Right ventricle myocardium superior (tissue), 1 donor: Measurements from ENCODE around the gene WBP1L. TPM values are rescaled to one million over a fixed set of nuclear protein-coding genes. Genes with fewer than 3 reads are reported as not detected.
"Not testable (repeated sequence)": the region's sequence is repeated elsewhere in the genome, so short reads cannot be mapped to it uniquely, and the experiment has no call there.

ENCODE experiments used
- ATAC-seq: fragments of 200-7000 bp; cut with Tn5 transposase; one replicate; pipeline ENCODE4 v1.9.1; 2020; ENCODE audit warnings: mild to moderate bottlenecking; ENCODE audit not compliant: poor library complexity
- DNase-seq: peaks from one replicate; pipeline ENCODE4 v3.0.0-alpha.2; 2020
- intact Hi-C: fragments of 100-400 bp; cut with DNase I; formaldehyde crosslinking; loops from one replicate; pipeline ENCODE4 v1.11.2; 2022
- long read RNA-seq: library from polyadenylated mRNA; unstranded; transcript quantifications from one replicate; pipeline ENCODE4 v2.0.0, GENCODE V29; 2021
- total RNA-seq: library from RNA; stranded (reverse); fragmentation: NEBNext Ultra II Directional; extraction: Animal tissue kit (Norgen Biotek cat#: 25700); gene quantifications from one replicate; pipeline ENCODE4 v1.2.1, GENCODE V29; 2021
- donor health status: DM: no; HTN: yes; CAD: no; lungs with severe emphysema.

Gene WBP1L
- 19.7 TPM for total RNA-seq
- long read RNA-seq, full-length matches to known transcripts: 12 of 25 reads
- long read RNA-seq, partial matches to known transcripts: 10 of 25 reads
- long read RNA-seq, other reads (novel, unspliced or antisense): 3 of 25 reads

DNA sequence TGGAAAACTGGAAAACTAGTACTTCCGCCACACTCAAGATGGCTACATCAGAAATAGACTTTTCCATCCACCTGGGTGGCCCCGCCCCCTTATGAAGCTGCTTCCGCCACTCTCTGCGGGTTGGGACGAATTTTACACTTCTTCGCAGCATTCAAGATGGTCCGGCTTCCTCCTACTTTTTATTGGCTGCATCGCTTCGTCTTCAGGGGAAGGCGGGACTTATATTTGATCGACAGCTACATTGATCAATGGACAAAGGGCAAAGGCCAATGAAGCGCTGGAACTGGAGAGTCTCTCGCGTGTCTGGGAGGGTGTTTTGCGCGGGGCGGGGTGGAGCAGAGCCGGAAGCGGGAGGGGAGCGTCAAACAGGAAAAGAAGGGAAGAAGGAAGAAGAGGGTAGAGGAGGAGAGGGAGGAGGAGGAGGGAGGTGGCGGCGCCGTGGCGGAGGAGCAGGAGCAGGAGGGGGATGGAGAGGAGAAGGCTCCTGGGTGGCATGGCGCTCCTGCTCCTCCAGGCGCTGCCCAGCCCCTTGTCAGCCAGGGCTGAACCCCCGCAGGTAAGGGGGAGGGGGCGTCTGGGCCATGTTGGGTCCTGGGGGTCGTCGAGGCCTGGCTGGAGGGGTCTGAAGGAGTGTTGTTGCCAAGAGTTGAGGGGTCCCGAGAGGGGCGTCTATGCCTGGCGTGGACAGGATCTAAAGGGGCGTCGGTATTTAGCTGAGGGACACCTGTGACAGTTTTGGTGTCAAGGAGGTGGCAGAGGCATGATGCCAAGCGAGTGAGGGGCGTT is at the start of gene WBP1L:
WBP1L (plus strand) TSS at position 361 of the 786 bp plus-strand sequence; CDS start at position 467, 106 bp downstream.
- DNase-seq: peak; percentile 96
- intact Hi-C loops: no loop called here
- ATAC-seq: peak; percentile 98

DNA sequence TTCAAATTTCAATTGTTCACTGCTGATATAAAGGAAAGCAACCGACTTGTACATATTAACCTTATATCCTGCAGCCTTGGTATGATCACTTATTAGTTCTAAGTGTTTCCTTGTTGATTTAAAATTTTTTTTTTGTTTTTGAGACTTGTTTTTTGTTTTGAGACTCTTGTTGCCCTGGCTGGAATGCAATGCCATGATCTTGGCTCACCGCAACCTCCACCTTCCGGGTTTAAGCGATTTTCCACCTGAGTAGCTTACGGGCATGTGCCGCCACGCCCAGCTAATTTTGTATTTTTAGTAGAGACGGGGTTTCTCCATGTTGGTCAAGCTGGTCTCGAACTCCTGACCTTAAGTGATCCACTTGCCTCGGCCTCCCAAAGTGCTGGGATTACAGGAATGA is 48.3 kb upstream of the WBP1L start:
- ATAC-seq, intact Hi-C loops, DNase-seq: not testable (repeated sequence)

DNA sequence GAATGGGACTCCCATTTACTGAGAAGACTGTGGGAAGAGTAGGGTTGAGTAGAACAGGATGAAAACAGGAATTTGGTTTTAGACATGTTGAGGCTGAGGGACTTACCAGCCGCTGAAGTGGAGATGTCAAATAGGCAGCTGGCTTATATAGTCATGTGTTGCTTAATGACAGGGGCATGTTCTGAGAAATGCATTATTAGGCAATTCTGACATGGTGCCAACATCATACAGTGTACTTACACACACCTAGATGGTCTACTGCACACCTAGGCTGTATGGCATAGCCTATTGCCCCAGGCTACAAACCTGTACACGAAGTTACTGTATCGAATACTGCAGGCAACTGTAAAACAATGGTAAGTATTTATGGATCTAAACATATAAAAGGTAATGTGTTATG is 47.0 kb upstream of the WBP1L start:
- no peak for DNase-seq
- intact Hi-C loops: no loop called here
- ATAC-seq: no peak

DNA sequence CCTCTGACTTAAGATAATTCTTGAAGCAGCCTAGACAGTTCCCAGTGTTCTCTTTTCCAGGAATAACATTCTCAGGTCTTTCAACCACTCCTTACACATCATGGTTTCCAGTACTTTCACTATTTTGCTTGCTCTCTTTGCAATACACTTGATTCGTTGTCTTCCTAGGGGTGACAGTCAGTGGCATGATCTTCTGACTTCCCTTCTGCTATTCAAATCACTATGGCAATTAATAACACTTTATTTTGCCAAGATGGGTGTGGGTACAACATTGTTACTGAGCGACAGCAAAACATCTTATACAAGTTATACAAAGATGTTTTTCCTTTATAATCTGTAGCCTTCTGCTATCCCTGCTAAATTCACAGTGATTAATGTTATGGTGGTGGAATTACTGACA is 44.9 kb upstream of the WBP1L start:
- intact Hi-C loops: no loop called here
- no peak for ATAC-seq

DNA sequence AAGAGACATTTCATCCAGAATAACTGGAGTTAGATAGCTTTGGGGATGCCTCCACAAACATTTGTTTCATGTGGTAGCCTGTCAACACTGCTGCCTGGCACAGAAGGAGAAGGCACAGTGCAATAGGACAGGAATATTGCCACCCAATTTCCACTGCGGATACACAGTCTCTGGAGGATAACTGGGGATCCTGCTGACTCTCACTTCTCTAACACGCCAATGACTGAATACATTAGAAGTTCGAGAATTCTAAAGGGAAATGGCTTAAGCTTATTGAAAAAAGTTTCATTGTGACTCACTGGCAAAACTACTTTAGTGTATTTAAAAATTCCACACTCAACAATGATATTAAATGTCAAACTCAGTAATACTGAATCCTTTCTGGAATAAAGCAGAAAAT is 42.5 kb upstream of the WBP1L start:
- ATAC-seq: peak; percentile 58
- intact Hi-C loops: no loop called here

More for the DNA sequence above, 44.9 kb upstream of the WBP1L start:
- DNase-seq: no peak

DNA sequence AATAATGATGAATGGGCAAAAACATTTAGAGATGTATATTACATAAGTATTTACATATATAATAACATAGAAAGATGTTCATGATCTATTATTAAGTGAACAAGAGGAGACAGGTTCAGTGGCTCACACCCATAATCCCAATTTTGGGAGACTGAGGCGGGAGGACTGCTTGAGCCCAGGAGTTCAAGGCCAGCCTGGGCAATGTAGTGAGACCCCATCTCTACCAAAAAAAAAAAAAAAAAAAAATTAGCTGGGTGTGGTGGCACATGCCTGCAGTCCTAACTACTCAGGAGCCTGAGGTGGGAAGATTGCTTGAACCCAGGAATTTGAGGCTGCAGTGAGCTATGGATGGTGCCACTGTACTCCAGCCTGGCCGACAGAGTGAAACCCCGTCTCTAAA is 42.0 kb upstream of the WBP1L start:
- ATAC-seq: no peak
- no peak for DNase-seq
- intact Hi-C loops: no loop called here

More for the DNA sequence above, 42.5 kb upstream of the WBP1L start:
- no peak for DNase-seq

DNA sequence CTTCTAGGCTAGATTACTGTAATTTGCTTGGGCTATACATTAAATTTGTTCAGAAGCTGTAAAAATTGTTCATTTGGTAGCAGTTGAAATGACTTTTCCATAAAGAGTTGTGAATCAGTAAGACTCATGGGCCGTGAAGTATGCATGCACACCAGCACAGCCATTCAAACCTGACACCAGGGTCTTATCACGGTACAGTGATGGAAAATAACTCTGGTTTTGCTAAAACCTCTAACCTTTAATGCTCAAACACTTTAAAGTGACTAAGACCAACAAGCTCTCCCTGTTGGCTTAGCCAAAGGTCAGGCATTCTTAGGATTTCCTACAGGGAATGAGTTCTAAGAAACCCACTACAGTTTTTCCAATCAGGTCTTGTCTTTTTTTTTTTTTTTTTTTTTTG is 41.0 kb upstream of the WBP1L start:
- DNase-seq (no peak), ATAC-seq (no peak)
- intact Hi-C loops: no loop called here

DNA sequence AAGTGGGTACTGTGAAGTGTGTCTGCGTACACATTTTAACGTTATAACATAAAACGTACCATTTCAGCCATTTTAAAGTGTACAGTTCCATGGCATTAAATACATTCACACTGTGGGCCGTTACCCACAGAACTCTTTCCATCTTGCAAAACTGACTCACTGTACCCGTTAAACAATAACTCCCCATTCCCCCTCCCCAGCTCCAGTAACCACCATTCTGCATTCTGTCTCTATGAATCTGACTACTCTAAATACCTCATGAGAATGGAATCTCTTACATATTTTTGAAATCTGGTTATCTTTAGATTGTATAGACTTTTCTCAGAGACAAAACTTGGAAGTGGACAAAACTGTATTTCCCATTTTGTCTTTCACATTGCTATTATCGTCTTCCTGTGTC is 38.8 kb upstream of the WBP1L start:
- DNase-seq: no peak
- intact Hi-C loops: no loop called here
- ATAC-seq: no peak

DNA sequence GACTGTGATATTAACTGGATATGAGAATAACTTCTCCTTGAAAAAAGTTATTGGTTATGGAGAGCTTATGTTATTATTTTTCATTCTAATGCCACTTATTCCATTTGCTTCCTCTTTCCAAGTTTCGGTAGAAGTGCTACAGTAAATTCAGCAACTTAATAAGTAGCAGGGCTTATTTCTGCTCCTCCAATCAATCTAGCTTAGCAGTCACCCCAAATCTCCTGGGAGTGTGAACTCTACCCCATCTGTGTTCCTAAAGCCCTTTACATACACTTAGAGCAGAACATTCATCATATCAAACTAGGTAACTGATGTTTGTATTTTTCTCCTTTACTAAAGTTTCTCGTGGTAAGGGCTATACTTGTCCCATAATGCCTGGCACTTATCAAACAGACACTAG is 38.2 kb upstream of the WBP1L start:
- intact Hi-C loops: no loop called here

DNA sequence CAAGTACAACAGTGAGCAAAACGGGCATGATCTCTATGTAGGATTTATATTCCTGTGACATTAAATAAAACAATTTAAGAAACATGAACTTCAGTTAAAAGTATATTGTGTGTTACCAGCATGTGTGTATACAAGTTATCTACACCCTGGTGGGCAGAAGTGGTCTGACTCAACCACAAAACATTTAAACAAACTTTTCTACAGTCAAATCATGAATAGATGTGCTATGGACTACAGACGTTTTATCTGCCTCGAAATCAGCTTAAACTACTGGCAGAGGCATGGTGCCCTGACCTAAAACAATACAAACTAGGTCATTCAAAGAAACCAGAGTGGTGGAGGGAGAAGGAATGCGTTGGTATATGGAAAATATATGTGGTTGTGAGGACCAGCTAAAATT is 33.1 kb upstream of the WBP1L start:
- ATAC-seq: no peak
- DNase-seq: no peak
- intact Hi-C loops: no loop called here

More for the DNA sequence above, 38.2 kb upstream of the WBP1L start:
- ATAC-seq (no peak), DNase-seq (no peak)

DNA sequence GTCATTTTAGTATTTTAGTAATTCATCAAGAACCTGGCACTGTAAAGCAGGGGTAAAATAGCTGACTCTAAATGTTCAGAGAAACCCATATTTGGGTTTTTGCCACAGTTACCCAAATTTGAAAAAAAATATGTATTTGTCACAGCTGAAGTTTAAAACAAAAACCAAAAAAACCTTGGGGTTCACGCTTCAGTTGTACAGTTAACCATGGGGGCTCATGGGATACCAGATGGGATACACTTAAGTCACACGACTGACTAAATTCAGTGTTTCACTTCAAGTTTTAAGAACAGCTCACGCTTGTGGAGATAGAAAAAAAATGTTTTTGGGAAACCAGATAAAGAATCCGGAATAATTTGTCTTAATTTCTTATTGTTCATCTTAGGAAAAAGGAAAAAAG is 31.7 kb upstream of the WBP1L start:
- intact Hi-C loops: no loop called here
- DNase-seq (no peak), ATAC-seq (no peak)

DNA sequence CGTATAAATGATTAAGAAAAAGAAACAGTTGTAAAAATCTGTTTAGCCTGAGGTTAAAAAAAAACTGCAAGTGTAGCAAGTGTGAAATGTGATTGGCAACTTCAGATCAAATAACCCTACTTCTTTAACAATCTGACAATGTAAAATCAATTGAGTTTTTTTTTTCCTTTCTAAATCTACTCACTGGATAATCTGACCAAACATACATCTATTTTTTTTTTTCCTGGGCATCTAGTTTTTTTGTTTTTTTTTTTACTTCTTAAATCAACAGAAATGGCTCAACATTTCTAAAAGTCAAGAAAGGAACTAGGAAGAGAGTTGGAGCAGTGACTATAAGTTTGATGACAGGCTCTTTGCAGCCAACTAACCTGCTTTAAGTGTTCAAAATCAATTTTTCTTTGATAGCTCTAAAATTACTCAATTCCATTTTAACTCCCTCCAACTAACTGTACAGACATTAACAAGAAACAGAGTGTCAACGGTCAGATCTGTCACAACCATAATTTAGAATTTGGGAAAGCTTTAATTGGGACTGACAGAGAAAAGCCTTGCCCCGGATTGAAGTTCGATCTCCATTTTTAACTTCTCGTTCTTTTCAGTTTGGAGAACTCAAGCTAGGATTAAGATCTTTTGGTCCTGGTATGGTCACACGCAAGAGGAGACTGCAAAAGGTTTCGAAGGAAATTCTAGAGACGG is 30.8 kb upstream of the WBP1L start:
- ATAC-seq: no peak
- intact Hi-C loops: no loop called here
- DNase-seq: no peak

DNA sequence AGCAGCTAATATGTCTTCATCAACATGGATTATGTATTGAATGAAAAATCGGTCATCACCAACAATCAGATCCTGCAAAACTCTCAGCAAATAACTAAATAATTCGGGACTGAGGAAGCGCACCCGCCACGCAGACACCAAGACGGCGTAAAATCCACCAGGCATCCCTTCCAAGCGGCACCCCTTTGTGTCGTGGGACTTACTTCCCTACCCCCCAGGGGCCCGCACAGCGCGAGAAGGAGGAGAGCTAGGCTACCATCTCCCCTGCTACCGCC is 30.3 kb upstream of the WBP1L start:
- DNase-seq (no peak), ATAC-seq (peak; percentile 47)
- intact Hi-C loops: no loop called here

DNA sequence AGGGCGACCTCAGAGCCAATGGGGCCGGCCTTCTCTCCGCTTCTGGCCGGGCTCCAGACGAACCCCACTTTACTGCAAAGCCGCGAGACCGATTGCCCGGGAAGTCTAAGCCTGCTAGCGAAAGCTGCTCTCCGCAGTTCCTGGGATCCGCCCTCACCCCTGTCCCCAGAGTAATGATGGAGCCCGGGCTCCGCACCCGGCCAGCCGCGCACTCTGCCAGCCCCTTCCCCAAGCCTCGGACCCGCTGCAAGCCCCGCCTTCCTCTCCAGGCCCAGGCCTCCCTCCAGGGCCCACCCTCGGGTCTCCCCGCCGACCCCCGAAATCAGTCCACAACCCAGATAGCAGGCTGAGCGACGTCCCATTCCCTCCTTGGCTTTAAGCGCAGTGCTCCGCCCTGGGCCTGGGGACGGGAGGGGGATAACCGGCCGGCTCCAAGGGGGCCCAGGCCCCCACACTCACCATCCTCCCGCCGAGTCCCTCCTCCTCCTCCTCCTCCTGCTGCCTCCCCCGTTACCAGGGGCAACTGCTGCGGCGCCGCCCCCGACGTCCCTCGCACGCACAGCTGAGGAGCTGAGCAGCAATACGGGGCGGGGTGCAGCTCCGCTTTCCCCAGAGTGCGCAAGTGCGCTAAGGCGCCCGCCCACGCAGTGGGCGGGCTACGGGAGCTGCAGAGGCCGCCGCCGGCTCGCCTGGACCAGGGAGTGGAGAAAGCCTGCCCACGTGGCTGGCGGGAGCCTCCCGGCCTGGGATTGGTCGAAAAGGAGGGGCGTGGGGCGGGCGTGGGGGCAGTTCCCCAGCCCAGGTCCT is 29.7 kb upstream of the WBP1L start, which contains the start of gene ARL3:
ARL3 (minus strand) TSS at position 584 of the 807 bp plus-strand sequence; CDS start at position 462, 122 bp downstream.
- intact Hi-C loops: no loop called here
- DNase-seq (peak; percentile 99), ATAC-seq (peak; percentile 97)

DNA sequence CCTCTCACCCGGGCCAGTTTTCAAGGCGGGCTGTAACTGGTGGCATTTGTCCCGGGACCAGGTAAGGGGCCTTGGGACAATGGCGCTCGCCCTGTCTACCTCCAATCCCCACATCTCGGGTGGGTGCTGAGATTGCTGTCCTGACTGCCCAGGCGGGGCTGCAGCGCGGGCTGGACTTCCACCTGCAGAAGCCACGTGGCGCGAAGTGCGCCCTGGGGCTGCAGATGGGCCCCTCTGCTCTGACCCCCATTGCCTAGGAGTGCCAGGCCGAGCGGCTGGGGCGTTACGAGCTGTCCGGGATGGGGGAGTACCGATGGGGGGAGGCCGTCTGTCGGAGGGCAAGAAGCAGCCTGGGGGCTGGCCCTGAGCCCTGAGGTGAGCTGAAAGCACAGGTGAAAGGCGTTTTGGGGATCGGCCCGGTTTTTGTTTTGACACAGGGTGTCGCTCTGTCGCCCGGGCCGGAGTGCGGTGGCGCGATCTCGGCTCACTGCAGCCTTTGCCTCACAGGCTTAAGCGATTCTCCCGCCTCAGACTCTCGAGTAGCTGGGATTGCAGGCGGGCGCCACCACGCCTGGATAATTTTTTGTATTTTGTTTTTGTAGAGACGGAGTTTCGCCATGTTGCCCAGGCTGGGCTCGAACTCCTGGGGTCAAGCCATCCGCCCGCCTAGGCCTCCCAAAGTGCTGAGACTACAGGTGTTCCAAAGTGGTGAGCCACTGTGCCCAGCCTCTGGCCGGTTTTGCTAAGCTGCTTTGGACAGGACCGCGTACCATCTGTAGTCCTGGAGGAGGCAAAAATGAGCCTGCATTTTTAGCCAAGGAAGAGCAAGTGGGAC is 28.9 kb upstream of the WBP1L start, which contains the start of gene SFXN2:
SFXN2 (plus strand) TSS at position 16 of the 835 bp plus-strand sequence. CDS start 12,001 bp downstream, outside the sequence.
- intact Hi-C loops: no loop called here
- DNase-seq (no peak), ATAC-seq (no peak)

DNA sequence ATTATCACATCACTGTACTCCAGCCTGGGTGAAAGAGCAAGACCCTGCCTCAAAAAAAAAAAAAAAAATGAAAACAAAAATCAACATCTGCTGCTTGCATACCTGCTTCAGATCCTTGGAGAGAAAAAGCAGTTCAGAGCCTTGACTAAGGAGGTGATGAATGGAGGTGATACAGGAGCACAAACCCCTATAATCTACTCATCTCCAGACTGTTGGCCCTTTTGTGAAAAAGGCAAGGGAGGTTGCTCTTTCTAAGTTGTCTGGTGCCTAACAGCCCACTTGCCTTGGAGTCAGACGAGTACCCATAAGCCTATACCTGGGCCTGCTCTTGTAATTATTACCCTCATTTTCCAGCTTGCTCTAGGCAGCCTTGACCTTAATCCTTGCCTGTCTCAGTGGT is 27.9 kb upstream of the WBP1L start:
- no peak for ATAC-seq
- no peak for DNase-seq
- intact Hi-C loops: no loop called here

DNA sequence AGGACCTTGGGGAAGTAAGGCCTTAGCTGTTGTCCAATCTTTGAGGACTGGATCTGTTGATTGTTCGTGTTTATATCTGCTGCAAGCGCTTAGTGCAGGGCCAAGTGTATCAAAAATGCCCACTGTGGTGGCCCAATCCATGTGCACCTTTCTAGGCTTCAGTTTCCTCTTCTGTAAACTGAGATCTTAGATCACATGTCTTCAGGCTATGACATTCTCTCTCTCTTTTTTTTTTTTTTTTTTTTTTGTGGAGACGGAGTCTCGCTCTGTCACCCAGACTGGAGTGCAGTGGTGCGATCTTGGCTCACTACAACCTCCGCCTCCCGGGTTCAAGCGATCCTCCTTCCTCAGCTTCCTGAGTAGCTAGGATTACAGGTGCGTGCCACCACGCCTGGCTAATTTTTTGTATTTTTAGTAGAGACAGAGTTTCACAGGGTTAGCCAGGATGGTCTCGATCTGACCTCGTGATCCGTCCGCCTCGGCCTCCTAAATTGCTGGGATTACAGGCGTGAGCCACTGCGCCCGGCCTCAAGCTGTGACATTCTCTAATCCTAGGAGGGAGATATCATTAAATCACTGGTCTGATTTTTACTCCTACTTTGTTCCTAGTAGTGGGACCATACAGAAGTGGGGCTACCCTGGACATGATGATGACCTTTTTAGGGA is 26.7 kb upstream of the WBP1L start:
- intact Hi-C loops, DNase-seq, ATAC-seq: not testable (repeated sequence)

DNA sequence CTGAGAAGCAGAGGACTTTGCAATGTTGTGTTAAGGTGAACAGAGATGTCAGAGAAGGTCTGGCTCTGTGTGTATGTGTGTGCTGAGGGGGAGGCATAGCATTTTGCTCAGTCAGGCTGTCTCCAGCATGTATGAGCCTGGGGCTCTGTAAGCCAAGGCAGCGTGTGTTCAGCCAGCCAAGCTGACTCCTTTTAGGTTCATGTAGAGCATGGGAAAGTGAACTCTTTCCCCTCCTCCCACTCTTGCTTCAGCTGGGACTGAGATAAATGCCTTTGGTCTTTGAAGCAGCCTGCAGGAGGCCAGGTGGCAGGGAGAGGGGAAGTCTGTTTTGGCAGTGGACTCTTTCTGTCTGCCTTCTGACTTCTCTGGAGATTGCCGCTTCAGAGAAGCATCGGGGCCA is 25.5 kb upstream of the WBP1L start:
- peak; percentile 4 for ATAC-seq
- intact Hi-C loops: no loop called here

More for the DNA sequence above, 25.5 kb upstream of the WBP1L start:
- no peak for DNase-seq
